Posterior vena cava (tissue), 2 donors: ENCODE results near the gene SHC4. TPM values are rescaled to one million over a fixed set of nuclear protein-coding genes. Genes with fewer than 3 reads are reported as not detected.
A peak's percentile ranks its signal among the peaks of the same experiment; 100 is the strongest.

Experiments used
- DNase-seq: peaks from one replicate; pipeline ENCODE4 v3.0.0-alpha.2; 2020; ENCODE audit warnings: low spot score
- intact Hi-C, 2 donors: fragments of 100-400 bp; cut with DNase I; formaldehyde crosslinking; loops; one replicate each; pipeline versions ENCODE4 v1.14.1 to v1.14.2; 2022 to 2023
- total RNA-seq, 2 donors: library from RNA; stranded (reverse); fragmentation: NEBNext Ultra II Directional; extraction: Animal tissue kit (Norgen Biotek cat#: 25700); gene quantifications; one replicate each; pipeline ENCODE4 v1.2.1, GENCODE V29; 2021
- donor health status: DM: yes; HTN: yes; CAD: no.
- donor health status: DM: yes; HTN: yes; CAD: no.

SHC4 gene
- total RNA-seq, 2 donors from 2014 or later = 6.2 to 9.7 TPM

DNA sequence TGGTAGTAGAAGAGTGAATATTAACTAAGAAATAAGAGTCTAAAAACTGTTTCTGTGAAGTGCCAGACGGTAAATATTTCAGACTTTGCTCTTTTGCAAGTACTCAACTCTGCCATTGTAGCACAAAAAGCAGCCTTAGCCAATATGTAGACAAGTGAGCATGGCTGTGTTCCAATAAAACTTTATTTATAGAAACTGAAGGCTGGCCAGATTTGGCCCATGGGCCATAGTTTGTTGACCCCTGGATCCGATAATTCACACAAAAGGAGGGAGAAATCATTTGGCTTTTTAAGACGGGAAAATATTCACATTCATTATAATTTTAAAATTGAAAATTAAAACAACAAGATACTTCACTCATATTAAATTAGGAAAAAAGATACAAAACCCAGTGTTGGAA is 70.4 kb downstream of the SHC4 start:
- intact Hi-C loops = no loop called here
- no peak for DNase-seq

GRCh38 chr15:48891232-48891765 is 72.4 kb downstream of the SHC4 start:
- intact Hi-C loops = no loop called here
- no peak for DNase-seq

DNA sequence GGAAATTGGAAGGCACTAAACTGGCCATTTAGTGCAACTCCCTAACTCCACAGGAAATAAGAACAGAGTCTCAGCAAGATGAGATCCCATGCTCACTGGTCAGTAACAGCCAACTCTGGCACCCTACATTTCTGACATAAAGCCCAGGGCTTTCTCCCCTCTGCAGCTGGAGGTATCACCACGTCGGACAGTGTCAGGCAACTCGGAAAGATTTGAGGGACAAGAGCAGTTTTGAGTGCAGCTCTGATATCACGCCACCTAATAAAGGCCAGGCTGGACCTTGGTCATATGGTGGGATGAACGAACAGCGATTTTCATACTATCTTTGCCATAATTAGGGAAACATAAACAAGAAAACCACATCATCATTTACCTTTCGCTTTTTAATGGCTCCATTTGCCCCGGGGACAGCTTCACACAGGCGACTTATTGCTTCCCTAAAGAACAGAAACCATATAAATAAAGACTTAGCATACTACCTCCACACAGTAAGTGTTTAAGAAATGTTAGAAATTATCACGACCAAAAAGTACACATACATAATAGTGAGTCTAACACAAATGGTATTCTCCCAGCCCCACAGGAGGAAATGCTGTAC is 73.2 kb downstream of the SHC4 start:
- DNase-seq = no peak

GRCh38 chr15:48889925-48890324 is 73.8 kb downstream of the SHC4 start:
- DNase-seq = no peak
- intact Hi-C loops = no loop called here

More for the DNA sequence above, 73.2 kb downstream of the SHC4 start:
- intact Hi-C loops = no loop called here

GRCh38 chr15:48888836-48889235 is 74.9 kb downstream of the SHC4 start:
- intact Hi-C loops = no loop called here
- DNase-seq = no peak

GRCh38 chr15:48888191-48888590 is 75.5 kb downstream of the SHC4 start:
- intact Hi-C loops = no loop called here
- no peak for DNase-seq

DNA sequence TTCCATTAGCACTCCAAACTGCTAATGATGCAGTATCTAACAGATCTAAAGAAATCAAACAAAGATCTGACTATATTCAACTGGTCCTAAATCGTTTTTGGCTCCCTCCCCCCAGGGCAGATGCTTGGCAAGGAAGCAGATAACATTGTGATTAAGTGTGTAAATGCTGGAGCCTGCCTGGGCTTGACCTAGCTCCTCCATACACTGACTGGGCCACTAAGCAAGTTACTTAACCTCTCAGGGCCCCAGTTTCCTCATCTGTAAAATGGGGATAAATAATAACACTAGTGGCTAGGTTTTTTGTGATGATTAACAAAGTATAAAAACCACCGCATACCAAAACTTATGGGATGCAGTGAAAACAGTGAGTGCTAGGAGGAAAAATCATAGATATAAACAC is 76.6 kb downstream of the SHC4 start:
- no peak for DNase-seq
- intact Hi-C loops = no loop called here

DNA sequence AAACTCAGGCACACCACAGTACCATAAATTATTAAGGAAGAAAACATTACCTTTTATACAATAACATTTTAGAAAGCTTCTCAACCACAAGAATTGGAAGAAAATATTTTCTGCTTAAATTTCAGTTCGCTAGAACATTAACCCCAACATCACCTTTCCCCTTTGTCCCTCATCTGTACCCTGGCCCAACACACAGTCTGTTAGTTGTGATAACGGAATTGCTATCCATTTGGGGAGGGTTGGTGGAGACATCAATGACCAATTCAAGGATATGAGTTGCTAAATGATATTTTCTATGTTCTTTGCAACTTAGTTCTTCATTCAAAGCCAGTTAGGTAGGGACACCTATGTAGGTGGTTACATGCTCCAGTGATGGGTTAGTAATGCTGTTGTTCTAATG is 80.0 kb downstream of the SHC4 start:
- DNase-seq = no peak
- intact Hi-C loops = no loop called here

GRCh38 chr15:48880070-48880634 is 83.6 kb downstream of the SHC4 start:
- intact Hi-C loops = no loop called here

GRCh38 chr15:48877630-48878595 is 85.8 kb downstream of the SHC4 start, which contains the start of gene EID1:
Gene EID1, plus strand, starts transcription at chr15:48878134. Its CDS starts 43 bp downstream, at chr15:48878177.
- DNase-seq = peak; percentile 98
- intact Hi-C loops = loop anchor here in 1 of 2 donors (1.0 kb wide), 1 partner anchor 49 kb away; no protein-coding TSS in a partner anchor

More at GRCh38 chr15:48880070-48880634, 83.6 kb downstream of the SHC4 start:
- no peak for DNase-seq

GRCh38 chr15:48876057-48876456 is 87.7 kb downstream of the SHC4 start:
- DNase-seq = no peak
- intact Hi-C loops = no loop called here

DNA sequence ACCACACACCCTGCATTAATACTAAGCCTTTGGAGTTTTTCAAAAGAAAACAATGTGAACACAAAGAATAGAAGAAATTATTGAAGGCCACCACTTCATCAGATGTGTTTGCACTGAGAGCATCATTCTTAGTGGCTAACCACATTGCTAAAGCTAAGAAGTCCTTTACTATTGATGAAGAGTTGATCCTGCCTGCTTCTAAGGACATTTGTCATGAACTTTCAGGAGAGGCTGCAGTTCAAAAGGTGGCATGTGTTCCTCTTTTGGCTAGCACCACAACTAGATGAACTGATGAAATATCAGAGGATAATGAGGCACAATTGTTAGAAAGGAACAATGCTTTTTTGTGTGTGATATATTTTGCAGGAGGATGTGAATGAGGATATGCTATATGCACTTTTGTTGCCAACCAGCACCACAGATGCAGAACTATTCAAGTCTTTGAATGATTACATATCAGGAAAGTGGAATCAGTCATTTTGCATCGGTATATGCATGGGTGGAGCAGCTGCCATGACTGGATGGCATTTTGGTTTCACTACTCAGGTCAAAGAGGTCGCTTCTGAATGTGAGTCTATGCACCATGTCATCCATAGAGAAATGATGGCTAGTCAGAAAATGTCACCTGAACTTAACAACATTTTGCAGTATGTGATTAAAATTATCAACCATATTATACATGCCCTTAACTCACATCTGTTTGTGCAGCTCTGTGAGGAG is 88.3 kb downstream of the SHC4 start:
- intact Hi-C loops = no loop called here
- no peak for DNase-seq

DNA sequence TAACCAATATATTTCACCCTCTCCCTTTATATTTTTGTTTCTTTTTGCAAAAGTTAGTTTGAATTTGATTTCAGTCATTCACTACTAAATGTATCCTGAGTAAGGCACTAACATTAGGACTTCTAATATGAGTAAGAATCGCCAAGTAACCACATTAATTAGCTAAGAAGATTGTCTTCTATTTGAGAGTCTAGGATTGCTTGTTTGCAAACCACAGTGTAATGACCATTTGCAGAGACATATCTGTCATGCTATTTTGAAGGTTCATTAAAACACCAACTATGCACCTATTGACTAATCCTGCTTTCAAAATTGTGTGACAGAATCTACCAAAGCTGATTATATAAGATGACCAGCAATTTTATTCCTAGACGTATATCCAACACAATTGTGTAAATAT is 91.1 kb downstream of the SHC4 start:
- no peak for DNase-seq
- intact Hi-C loops = no loop called here

DNA sequence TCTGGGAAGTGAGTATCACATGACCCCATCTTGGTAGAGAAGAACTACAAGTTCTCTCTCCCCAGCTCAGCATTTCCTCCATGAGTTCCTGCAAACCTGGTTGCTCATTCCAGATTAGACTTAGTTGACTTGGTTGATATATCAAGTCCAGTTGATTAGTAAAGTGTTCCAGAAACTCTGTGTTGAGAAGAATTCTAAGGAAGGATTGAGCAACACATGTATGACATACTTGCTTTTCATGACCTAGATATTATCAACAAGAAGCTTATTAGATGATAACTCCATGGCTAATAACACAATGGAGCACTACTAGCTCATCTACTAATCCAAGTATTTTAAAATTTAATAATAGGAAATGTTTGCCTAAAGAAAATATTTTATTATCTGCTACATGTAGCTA is 92.2 kb downstream of the SHC4 start:
- intact Hi-C loops = no loop called here
- no peak for DNase-seq

- intact Hi-C loops = loop anchor here (10.0 kb wide), 3 partner anchors 95 to 1275 kb away; partner anchors contain the start of genes SHC4 (in 2 of the 2) and COPS2 (in 1 of the 2)
- DNase-seq = no peak
Observed at GRCh38 chr15:48869966-48870365, 93.8 kb downstream of the SHC4 start.

GRCh38 chr15:48868536-48868935 is 95.2 kb downstream of the SHC4 start:
- intact Hi-C loops = loop anchor here (10.0 kb wide), 3 partner anchors 96 to 1276 kb away; partner anchors contain the start of genes SHC4 (in 2 of the 2) and COPS2 (in 1 of the 2)
- no peak for DNase-seq

DNA sequence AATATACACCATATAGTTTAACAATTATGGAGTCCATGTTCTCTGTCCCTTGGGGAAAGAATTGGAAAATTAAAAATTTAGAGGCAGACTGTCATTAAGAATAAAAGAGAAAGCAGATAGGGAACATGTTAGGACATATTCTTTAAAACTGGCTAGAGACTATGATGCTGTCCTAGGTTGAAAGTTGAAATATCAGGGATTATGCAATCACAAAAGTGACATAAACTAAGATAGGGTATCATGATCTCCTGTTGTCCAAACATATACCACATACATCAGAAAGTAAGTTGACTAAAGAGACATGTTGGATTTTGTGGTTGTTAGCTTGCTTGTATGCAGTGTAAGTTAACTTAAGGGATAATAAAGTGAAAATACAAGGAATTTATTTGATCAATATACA is 95.7 kb downstream of the SHC4 start:
- intact Hi-C loops = loop anchor here (10.0 kb wide), 3 partner anchors 97 to 1277 kb away; partner anchors contain the start of genes SHC4 (in 2 of the 2) and COPS2 (in 1 of the 2)
- no peak for DNase-seq

GRCh38 chr15:48866141-48866563 is 97.6 kb downstream of the SHC4 start:
- intact Hi-C loops = loop anchor here (10.0 kb wide), 3 partner anchors 99 to 1279 kb away; partner anchors contain the start of genes SHC4 (in 2 of the 2) and COPS2 (in 1 of the 2)
- DNase-seq = no peak
